Measurements from ENCODE around the gene CLIC2. TPM values are rescaled to one million over a fixed set of nuclear protein-coding genes. Genes with fewer than 3 reads are reported as not detected.
A peak's percentile ranks its signal among the peaks of the same experiment; 100 is the strongest.

Gene CLIC2
- total RNA-seq, 1 donor from 2014 or later, result 1.8 TPM

DNA sequence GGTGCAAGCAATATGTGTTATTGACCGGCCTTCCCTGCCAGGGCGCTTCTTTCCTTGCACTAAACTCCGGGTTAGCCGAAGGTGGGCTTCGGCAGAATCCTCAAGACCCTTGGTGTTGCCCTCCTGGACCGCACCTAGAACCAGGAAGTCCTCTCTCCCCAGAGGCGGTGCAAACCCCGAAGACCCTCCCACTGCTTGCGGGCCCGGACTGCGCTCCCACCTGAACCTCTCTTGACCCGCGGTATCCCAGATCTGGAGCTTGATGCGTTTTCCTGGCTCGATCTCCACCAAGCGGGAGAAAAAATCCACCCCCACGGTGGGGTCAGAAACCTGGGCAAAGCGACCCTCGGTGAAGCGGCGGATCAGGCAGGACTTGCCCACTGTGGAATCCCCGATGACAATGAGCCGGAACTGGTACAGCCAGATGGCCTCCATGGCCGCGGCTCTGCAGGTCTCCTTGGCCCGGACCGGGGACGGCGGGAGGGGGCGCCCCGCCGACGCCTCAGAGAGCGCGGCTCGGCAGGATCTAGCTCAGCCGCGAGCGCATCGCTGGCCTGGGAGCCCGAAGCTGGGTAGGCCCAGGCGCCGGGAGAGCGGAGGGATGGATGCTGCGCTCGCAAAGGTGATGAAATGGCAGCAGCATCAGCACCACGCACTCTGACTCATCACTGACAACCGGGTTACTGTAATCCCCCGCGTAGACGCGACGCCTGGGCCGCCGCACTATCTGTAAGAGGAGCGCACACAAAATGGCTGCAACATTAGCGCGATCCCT lies 70.4 kb downstream of the CLIC2 start, which contains the start of gene RAB39B:
Gene RAB39B, minus strand, starts transcription at position 638 of the 775 bp plus-strand sequence. Its CDS starts 203 bp downstream, at position 435.
- TF ChIP-seq, protein P1, sequence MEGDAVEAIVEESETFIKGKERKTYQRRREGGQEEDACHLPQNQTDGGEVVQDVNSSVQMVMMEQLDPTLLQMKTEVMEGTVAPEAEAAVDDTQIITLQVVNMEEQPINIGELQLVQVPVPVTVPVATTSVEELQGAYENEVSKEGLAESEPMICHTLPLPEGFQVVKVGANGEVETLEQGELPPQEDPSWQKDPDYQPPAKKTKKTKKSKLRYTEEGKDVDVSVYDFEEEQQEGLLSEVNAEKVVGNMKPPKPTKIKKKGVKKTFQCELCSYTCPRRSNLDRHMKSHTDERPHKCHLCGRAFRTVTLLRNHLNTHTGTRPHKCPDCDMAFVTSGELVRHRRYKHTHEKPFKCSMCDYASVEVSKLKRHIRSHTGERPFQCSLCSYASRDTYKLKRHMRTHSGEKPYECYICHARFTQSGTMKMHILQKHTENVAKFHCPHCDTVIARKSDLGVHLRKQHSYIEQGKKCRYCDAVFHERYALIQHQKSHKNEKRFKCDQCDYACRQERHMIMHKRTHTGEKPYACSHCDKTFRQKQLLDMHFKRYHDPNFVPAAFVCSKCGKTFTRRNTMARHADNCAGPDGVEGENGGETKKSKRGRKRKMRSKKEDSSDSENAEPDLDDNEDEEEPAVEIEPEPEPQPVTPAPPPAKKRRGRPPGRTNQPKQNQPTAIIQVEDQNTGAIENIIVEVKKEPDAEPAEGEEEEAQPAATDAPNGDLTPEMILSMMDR (IDR thresholded peaks at IDR 0.05), result peak; percentile 60
- Mint-ChIP-seq H3K9me3 (ENCODE audit: low read depth) (peaks cover 12% of the 10 kb centered on the region), H3K4me3 (ENCODE audit: unreplicated experiment) (peak within 1 kb of the TSS; percentile 77), H3K4me1 (ENCODE audit: low read depth) (peaks cover 13% of the 10 kb centered on the region), H3K36me3 (ENCODE audit: low read depth) (peaks cover 1% of the 10 kb centered on the region), H3K27me3 (ENCODE audit: low read depth) (no peaks in the 10 kb centered on the region), H3K27ac (ENCODE audit: unreplicated experiment) (peak within 1 kb of the TSS; percentile 41)
- DNase-seq (ENCODE audit: low spot score), result no peak

DNA sequence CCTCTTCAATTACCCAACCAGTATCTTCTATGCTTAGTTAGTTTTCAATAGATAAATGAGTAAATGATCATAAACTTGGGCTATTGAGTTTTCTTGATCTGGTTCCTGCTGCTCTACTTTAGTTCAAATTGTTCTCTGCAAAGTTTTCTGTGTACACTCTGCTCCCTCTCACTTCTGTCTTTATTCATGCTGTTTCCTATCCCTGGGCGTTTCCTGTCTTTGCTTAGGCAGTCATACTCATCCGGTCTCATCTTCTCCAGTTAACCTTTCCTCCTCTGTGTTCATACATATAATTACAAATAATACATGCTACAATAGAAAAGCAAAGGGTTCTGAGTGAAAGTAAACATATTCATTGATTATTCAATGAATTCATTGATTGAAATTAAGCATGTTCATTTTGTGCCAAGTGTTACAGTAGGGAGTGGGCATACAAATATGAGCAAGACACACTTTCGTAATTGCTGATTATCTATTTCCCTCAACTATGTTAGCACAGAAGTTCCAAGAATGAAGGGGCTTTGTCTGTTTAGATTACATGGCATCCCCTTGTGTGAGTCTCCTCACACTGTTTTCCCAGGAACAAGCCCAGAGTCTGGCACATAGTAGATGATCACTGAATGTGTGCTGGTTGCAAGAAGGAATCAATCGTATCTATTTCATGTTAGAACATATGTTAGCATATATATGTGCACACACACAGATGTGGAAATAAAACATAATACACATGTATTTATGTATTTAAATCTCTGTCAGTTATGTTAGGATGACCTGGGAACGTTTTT lies 71.3 kb downstream of the CLIC2 start:
- Mint-ChIP-seq H3K4me1 (ENCODE audit: low read depth) (peaks cover 13% of the 10 kb centered on the region), H3K27me3 (ENCODE audit: low read depth) (no peaks in the 10 kb centered on the region), H3K4me3 (ENCODE audit: unreplicated experiment) (peak overlapping the region; percentile 77), H3K27ac (ENCODE audit: unreplicated experiment) (no peak overlapping the region), H3K9me3 (ENCODE audit: low read depth) (peaks cover 6% of the 10 kb centered on the region), H3K36me3 (ENCODE audit: low read depth) (peaks cover 1% of the 10 kb centered on the region)
- no peak for DNase-seq (ENCODE audit: low spot score)
- TF ChIP-seq, protein P1 (IDR thresholded peaks at IDR 0.05), result no peak

DNA sequence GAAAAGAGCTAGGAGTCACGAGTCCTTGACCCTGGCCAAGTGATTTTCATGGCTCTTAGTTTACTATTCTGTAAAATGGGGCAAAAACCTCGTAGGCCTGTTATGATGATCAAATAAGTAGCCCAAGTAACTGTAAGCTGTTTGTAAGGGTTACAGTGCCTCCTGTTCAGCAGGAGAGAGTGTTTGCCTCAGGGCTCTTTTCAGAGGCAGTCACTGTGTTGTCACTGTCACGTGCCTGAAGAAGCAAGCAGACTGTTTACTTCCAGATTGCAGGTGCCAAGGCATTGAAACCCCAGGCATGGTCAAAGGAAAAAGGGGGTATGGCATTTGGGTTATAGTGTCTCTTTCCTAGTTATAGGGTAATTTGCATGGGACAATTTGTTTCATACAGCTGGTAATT lies 74.7 kb downstream of the CLIC2 start:
- peaks cover 13% of the 10 kb centered on the region for H3K4me1 Mint-ChIP-seq (ENCODE audit: low read depth)
- peaks cover 9% of the 10 kb centered on the region for H3K9me3 Mint-ChIP-seq (ENCODE audit: low read depth)

DNA sequence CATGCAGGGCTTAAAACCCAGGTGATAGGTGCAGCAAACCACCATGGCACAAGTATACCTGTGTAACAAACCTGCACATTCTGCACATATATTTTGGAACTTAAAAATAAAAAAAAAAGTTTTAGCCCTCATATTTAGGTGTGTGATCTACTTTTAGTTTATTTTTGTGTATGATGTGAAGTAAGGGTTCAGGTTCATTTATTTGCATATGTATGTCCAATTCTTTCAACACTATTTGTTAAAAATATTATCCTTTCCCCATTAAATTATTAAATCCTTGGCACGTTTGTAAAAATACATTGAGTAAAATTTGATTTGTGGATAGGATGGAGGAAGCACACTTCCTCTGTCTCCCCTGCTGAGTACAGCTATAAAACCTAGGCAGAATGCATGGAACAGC lies 83.0 kb downstream of the CLIC2 start:
- no peak overlapping the region for H3K27ac Mint-ChIP-seq (ENCODE audit: unreplicated experiment)
- H3K36me3 Mint-ChIP-seq (ENCODE audit: low read depth), result no peaks in the 10 kb centered on the region
- H3K4me3 Mint-ChIP-seq (ENCODE audit: unreplicated experiment), result no peak overlapping the region
- TF ChIP-seq, protein P1 (IDR thresholded peaks at IDR 0.05), result no peak
- no peaks in the 10 kb centered on the region for H3K27me3 Mint-ChIP-seq (ENCODE audit: low read depth)
- H3K4me1 Mint-ChIP-seq (ENCODE audit: low read depth), result no peaks in the 10 kb centered on the region
- H3K9me3 Mint-ChIP-seq (ENCODE audit: low read depth), result peaks cover 18% of the 10 kb centered on the region
- no peak for DNase-seq (ENCODE audit: low spot score)

More for the DNA sequence above, 74.7 kb downstream of the CLIC2 start:
- DNase-seq (ENCODE audit: low spot score), result no peak
- TF ChIP-seq, protein P1 (IDR thresholded peaks at IDR 0.05), result no peak
- Mint-ChIP-seq H3K4me3 (ENCODE audit: unreplicated experiment) (no peak overlapping the region), H3K36me3 (ENCODE audit: low read depth) (peaks cover 1% of the 10 kb centered on the region), H3K27me3 (ENCODE audit: low read depth) (no peaks in the 10 kb centered on the region), H3K27ac (ENCODE audit: unreplicated experiment) (no peak overlapping the region)

DNA sequence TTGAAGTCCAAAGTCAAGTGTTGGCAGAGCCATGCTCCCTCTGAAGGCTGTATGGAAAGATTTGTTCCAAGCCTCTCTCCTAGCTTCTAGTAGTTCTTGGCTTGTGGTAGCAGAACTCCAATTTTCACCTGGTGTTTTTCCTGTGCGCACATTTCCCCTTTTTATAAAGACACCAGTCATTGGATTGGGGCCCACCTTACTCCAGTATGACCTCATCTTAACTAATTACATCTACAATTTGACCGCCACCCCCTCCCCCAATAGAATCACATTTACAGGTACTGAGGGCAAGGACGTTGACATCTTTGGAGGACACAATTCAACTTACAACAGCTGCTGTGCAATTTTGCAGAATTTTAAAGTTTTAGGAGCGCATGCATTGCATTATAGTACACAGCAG lies 86.9 kb downstream of the CLIC2 start:
- TF ChIP-seq, protein P1 (IDR thresholded peaks at IDR 0.05), result no peak
- no peak overlapping the region for H3K27ac Mint-ChIP-seq (ENCODE audit: unreplicated experiment)
- peaks cover 2% of the 10 kb centered on the region for H3K36me3 Mint-ChIP-seq (ENCODE audit: low read depth)
- peaks cover 19% of the 10 kb centered on the region for H3K9me3 Mint-ChIP-seq (ENCODE audit: low read depth)
- H3K27me3 Mint-ChIP-seq (ENCODE audit: low read depth), result no peaks in the 10 kb centered on the region
- H3K4me1 Mint-ChIP-seq (ENCODE audit: low read depth), result no peaks in the 10 kb centered on the region
- DNase-seq (ENCODE audit: low spot score), result no peak
- H3K4me3 Mint-ChIP-seq (ENCODE audit: unreplicated experiment), result no peak overlapping the region

All from chondrocyte (in vitro differentiated cells).